GM18505 (cell line): Measurements from ENCODE around the gene STAT6.

Experiments used
- ATAC-seq: cut with Tn5 transposase; IDR thresholded peaks from one replicate; pipeline ENCODE4 v1.9.1; 2021; ENCODE audit not compliant: unreplicated experiment
- POLR2A ChIP-seq: IDR thresholded peaks from 4 replicates; pipeline ENCODE4 v1.6.1; 2011; ENCODE audit warnings: borderline replicate concordance; ENCODE audit not compliant: insufficient read depth, insufficient read length; ENCODE audit errors: extremely low read depth

STAT6 gene

DNA sequence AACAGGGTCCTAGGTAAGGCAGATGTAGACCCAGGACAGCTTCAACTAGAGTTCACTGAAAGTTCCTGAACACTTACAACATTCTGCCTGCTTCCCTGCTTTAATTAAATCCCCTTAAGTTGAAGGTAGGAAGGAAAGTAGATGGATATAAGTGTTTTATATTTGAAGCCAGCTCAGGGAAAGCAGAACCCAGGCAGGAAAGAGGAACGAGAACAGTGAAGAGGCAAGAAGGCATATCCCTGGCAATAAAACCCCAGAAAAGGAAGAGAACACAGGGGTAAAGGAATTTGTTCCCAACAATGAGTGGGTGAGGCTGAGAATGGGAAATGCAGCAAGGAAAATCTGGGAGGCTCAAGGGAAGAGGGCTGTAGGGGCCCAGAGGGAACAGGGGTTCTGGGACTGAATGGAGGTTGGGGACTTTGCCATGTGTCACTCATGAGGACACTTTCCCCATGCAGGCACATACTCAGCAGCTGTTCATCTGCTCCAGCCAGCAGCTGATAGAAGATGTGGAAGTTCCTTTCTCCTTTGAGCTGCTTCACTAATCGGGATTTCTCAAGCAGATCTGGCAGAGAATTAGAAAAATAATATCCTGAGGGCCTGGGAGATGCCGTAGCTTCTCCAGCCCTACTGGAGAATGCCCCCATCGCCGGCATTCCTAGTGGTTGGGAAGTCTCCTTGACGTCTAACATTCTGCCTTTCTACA lies 64.9 kb downstream of the STAT6 start:
- no peak for ATAC-seq
- TF ChIP-seq POLR2A = no peak
